Astrocyte of the hippocampus (primary cell): ENCODE measurements around the gene NHP2.
A peak's percentile ranks its signal among the peaks of the same experiment; 100 is the strongest.

Experiments used
- DNase-seq: peaks from one replicate; pipeline ENCODE4 v3.0.0; 2011; ENCODE audit warnings: low read depth, low spot score

NHP2 gene

GRCh38 chr5:178176791-178177190, 23.1 kb upstream of the NHP2 start:
- no peak for DNase-seq

- no peak for DNase-seq
Observed at GRCh38 chr5:178174456-178174855, 20.8 kb upstream of the NHP2 start.

GRCh38 chr5:178170455-178170854, 16.8 kb upstream of the NHP2 start:
- DNase-seq, result no peak

GRCh38 chr5:178165581-178165980, 11.9 kb upstream of the NHP2 start:
- no peak for DNase-seq

- peak; percentile 88 for DNase-seq
Observed at GRCh38 chr5:178163772-178164735, 10.4 kb upstream of the NHP2 start.

- no peak for DNase-seq
Observed at GRCh38 chr5:178162481-178162880, 8.8 kb upstream of the NHP2 start.

- no peak for DNase-seq
Observed at GRCh38 chr5:178160176-178160575, 6.5 kb upstream of the NHP2 start.

GRCh38 chr5:178155065-178155464, 1.4 kb upstream of the NHP2 start:
- DNase-seq, result no peak

GRCh38 chr5:178152491-178153444, 917 bp downstream of the NHP2 start:
- DNase-seq, result no peak

- DNase-seq, result peak; percentile 23
Observed at GRCh38 chr5:178150977-178151734, 2.5 kb downstream of the NHP2 start.

- no peak for DNase-seq
Observed at GRCh38 chr5:178149199-178149932, 4.3 kb downstream of the NHP2 start.

GRCh38 chr5:178147406-178147805, 6.3 kb downstream of the NHP2 start:
- DNase-seq, result no peak

GRCh38 chr5:178145965-178146820, 7.5 kb downstream of the NHP2 start:
- DNase-seq, result peak; percentile 69

- no peak for DNase-seq
Observed at GRCh38 chr5:178143901-178144300, 9.8 kb downstream of the NHP2 start.

- no peak for DNase-seq
Observed at GRCh38 chr5:178143246-178143645, 10.4 kb downstream of the NHP2 start.

GRCh38 chr5:178142642-178143041, 11.0 kb downstream of the NHP2 start:
- DNase-seq, result no peak

GRCh38 chr5:178141550-178141949, 12.1 kb downstream of the NHP2 start:
- no peak for DNase-seq

- DNase-seq, result no peak
Observed at GRCh38 chr5:178137991-178138390, 15.7 kb downstream of the NHP2 start.

- no peak for DNase-seq
Observed at GRCh38 chr5:178136990-178137389, 16.7 kb downstream of the NHP2 start.

- DNase-seq, result no peak
Observed at GRCh38 chr5:178131446-178131996, 22.2 kb downstream of the NHP2 start.
